ENCODE measurements around the gene ZFP14. TPM values are rescaled to one million over a fixed set of nuclear protein-coding genes. Genes with fewer than 3 reads are reported as not detected.
A peak's percentile ranks its signal among the peaks of the same experiment; 100 is the strongest.

The ZFP14 gene
- total RNA-seq, 1 donor from 2014 or later: 3.2 TPM

- H3K4me3 Mint-ChIP-seq (ENCODE audit: unreplicated experiment): no peak overlapping the region
- TF ChIP-seq CTCF (IDR thresholded peaks at IDR 0.05): no peak
- H3K27ac Mint-ChIP-seq (ENCODE audit: unreplicated experiment): no peak overlapping the region
Measured at GRCh38 chr19:36401475-36401874, 22.5 kb upstream of the ZFP14 start.

GRCh38 chr19:36398571-36398970 lies 19.6 kb upstream of the ZFP14 start:
- TF ChIP-seq CTCF (IDR thresholded peaks at IDR 0.05): no peak
- Mint-ChIP-seq H3K9me3 (ENCODE audit: low read depth) (peaks cover 49% of the 10 kb centered on the region), H3K27ac (ENCODE audit: unreplicated experiment) (no peak overlapping the region), H3K27me3 (ENCODE audit: low read depth) (no peaks in the 10 kb centered on the region), H3K4me1 (ENCODE audit: low read depth) (no peaks in the 10 kb centered on the region), H3K4me3 (ENCODE audit: unreplicated experiment) (no peak overlapping the region), H3K36me3 (ENCODE audit: low read depth) (peaks cover 66% of the 10 kb centered on the region)
- no peak for DNase-seq (ENCODE audit: low spot score)

More at GRCh38 chr19:36401475-36401874, 22.5 kb upstream of the ZFP14 start:
- no peaks in the 10 kb centered on the region for H3K27me3 Mint-ChIP-seq (ENCODE audit: low read depth)
- DNase-seq (ENCODE audit: low spot score): no peak
- no peaks in the 10 kb centered on the region for H3K4me1 Mint-ChIP-seq (ENCODE audit: low read depth)
- H3K36me3 Mint-ChIP-seq (ENCODE audit: low read depth): peaks cover 68% of the 10 kb centered on the region
- peaks cover 38% of the 10 kb centered on the region for H3K9me3 Mint-ChIP-seq (ENCODE audit: low read depth)

- Mint-ChIP-seq H3K27me3 (ENCODE audit: low read depth) (no peaks in the 10 kb centered on the region), H3K9me3 (ENCODE audit: low read depth) (peaks cover 53% of the 10 kb centered on the region), H3K4me1 (ENCODE audit: low read depth) (no peaks in the 10 kb centered on the region)
Measured at GRCh38 chr19:36392916-36393673, 14.1 kb upstream of the ZFP14 start.

GRCh38 chr19:36379510-36379819 lies 464 bp upstream of the ZFP14 start:
- Mint-ChIP-seq H3K27ac (ENCODE audit: unreplicated experiment) (no peak overlapping the region), H3K9me3 (ENCODE audit: low read depth) (peaks cover 9% of the 10 kb centered on the region), H3K4me3 (ENCODE audit: unreplicated experiment) (peak overlapping the region; percentile 94), H3K36me3 (ENCODE audit: low read depth) (peaks cover 2% of the 10 kb centered on the region), H3K4me1 (ENCODE audit: low read depth) (peaks cover 14% of the 10 kb centered on the region), H3K27me3 (ENCODE audit: low read depth) (no peaks in the 10 kb centered on the region)
- DNase-seq (ENCODE audit: low spot score): no peak
- no peak for TF ChIP-seq CTCF (IDR thresholded peaks at IDR 0.05)

More at GRCh38 chr19:36392916-36393673, 14.1 kb upstream of the ZFP14 start:
- no peak overlapping the region for H3K4me3 Mint-ChIP-seq (ENCODE audit: unreplicated experiment)
- H3K27ac Mint-ChIP-seq (ENCODE audit: unreplicated experiment): no peak overlapping the region
- H3K36me3 Mint-ChIP-seq (ENCODE audit: low read depth): peaks cover 60% of the 10 kb centered on the region
- TF ChIP-seq CTCF (IDR thresholded peaks at IDR 0.05): no peak
- no peak for DNase-seq (ENCODE audit: low spot score)

GRCh38 chr19:36377541-36378178 lies 1.3 kb downstream of the ZFP14 start:
- Mint-ChIP-seq H3K4me3 (ENCODE audit: unreplicated experiment) (peak overlapping the region; percentile 94), H3K9me3 (ENCODE audit: low read depth) (peaks cover 6% of the 10 kb centered on the region), H3K36me3 (ENCODE audit: low read depth) (peaks cover 4% of the 10 kb centered on the region), H3K27ac (ENCODE audit: unreplicated experiment) (peak overlapping the region; percentile 90), H3K27me3 (ENCODE audit: low read depth) (no peaks in the 10 kb centered on the region), H3K4me1 (ENCODE audit: low read depth) (peaks cover 14% of the 10 kb centered on the region)
- TF ChIP-seq CTCF (IDR thresholded peaks at IDR 0.05): no peak
- no peak for DNase-seq (ENCODE audit: low spot score)

Measured in chondrocyte (in vitro differentiated cells).